ENCODE results near the gene TMPO.

GRCh38 chr12:98469109-98469508, 46.3 kb upstream of the TMPO start:
- TF ChIP-seq ZBTB33 (IDR thresholded peaks at IDR 0.05) (no peak), GABPA (IDR thresholded peaks at IDR 0.05 in 1 of 2, conservative IDR thresholded peaks at IDR 0.05 in 1 of 2) (no peak), CTCF (IDR thresholded peaks at IDR 0.05; ENCODE audit: low read depth, low read length, missing input control) (no peak), MAX (IDR thresholded peaks at IDR 0.05) (no peak), ATF3 (IDR thresholded peaks at IDR 0.05) (no peak), EGR1 (IDR thresholded peaks at IDR 0.05; ENCODE audit: low read depth in 2 of 2) (no peak), YY1 (IDR thresholded peaks at IDR 0.05) (no peak), RAD21 (IDR thresholded peaks at IDR 0.05) (no peak), REST (IDR thresholded peaks at IDR 0.05) (no peak), JUND (IDR thresholded peaks at IDR 0.05) (no peak), TAF1 (conservative IDR thresholded peaks at IDR 0.05) (no peak), FOXA1 (IDR thresholded peaks at IDR 0.05) (no peak), SP1 (IDR thresholded peaks at IDR 0.05) (no peak)
